ENCODE measurements around the gene DBN1. TPM values are rescaled to one million over a fixed set of nuclear protein-coding genes. Genes with fewer than 3 reads are reported as not detected.
A peak's percentile ranks its signal among the peaks of the same experiment; 100 is the strongest.

Gene DBN1
- total and polyA plus RNA-seq, 2 donors (not counting 1 experiment from before 2014, with no cell fraction given): 1.4 to 1.9 TPM

- peak within 1 kb of the TSS; percentile 82 to 96 for H3K27ac ChIP-seq (ENCODE audit: low read length in 2 of 2)
- Mint-ChIP-seq H3K27ac (peak within 1 kb of the TSS; percentile 97), H3K27me3 (no peaks in the 10 kb centered on the region), H3K4me3 (peak within 1 kb of the TSS; percentile 94), H3K9me3 (ENCODE audit: insufficient read depth) (no peaks in the 10 kb centered on the region), H3K4me1 (peaks cover 56% of the 10 kb centered on the region)
- TF ChIP-seq CTCF (IDR thresholded peaks at IDR 0.05) (no peak), EZH2 (IDR thresholded peaks at IDR 0.05; ENCODE audit: borderline replicate concordance, insufficient read depth, low read depth, low read length, poor library complexity, severe bottlenecking) (no peak)
- intact Hi-C loops (cut with micrococcal nuclease): loop anchor here (1.0 to 5.0 kb wide), 9 partner anchors 20 to 884 kb away; partner anchors contain the start of genes B4GALT7, LMAN2, PDLIM7 and PRR7
- H3K9ac ChIP-seq (ENCODE audit: low read length): peak within 1 kb of the TSS; percentile 82
- H3K36me3 ChIP-seq (replicated peaks in 1 of 2; ENCODE audit: control extremely low read depth in 1 of 2, control insufficient read depth in 1 of 2, extremely low read depth in 1 of 2, insufficient read depth in 2 of 2, low read length in 1 of 2): peaks cover 0 to 30% of the 10 kb centered on the region in 2 experiments
- under 1% methylated on average over 80 of the region's 82 CpGs for WGBS (ENCODE audit: insufficient coverage)
- peaks cover 39% of the 10 kb centered on the region for H3K79me2 ChIP-seq (ENCODE audit: control insufficient read depth, insufficient read depth, low read length)
- ATAC-seq (ENCODE audit: low read depth) (peak; percentile 2), DNase-seq (peak; percentile 84)
- H4K20me1 ChIP-seq (ENCODE audit: control insufficient read depth, insufficient read depth, low read length, poor library complexity, severe bottlenecking): peaks cover 40% of the 10 kb centered on the region
- H3K9me3 ChIP-seq (ENCODE audit: control extremely low read depth in 1 of 3, control insufficient read depth in 2 of 3, insufficient read depth in 1 of 3, low read length in 2 of 3): no peaks in the 10 kb centered on the region
- no peaks in the 10 kb centered on the region for H3K27me3 ChIP-seq (replicated peaks in 1 of 4; ENCODE audit: control extremely low read depth in 1 of 4, control insufficient read depth in 3 of 4, insufficient read depth in 4 of 4, low read length in 3 of 4)
- peaks cover 54 to 56% of the 10 kb centered on the region in 2 donors for H3K4me1 ChIP-seq (ENCODE audit: control insufficient read depth in 2 of 2, insufficient read depth in 2 of 2, low read length in 2 of 2)
- POLR2A ChIA-PET: interaction anchor here (0.6 to 2.6 kb wide), 14 partner anchors 17 to 1065 kb away, joined by 3 to 34 read pairs (median 4); partner anchors contain the start of genes DOK3 and PRR7
- peak within 1 kb of the TSS; percentile 68 to 88 (median 78) for H3K4me3 ChIP-seq (ENCODE audit: control extremely low read depth in 1 of 5, extremely low read depth in 1 of 5, insufficient read depth in 1 of 5, low read depth in 2 of 5, low read length in 4 of 5)
- peak within 1 kb of the TSS; percentile 95 for H2AFZ ChIP-seq (ENCODE audit: insufficient read depth, low read depth, low read length, poor library complexity, severe bottlenecking)
- CTCF ChIA-PET: interaction anchor here (0.9 to 12.4 kb wide), 7 partner anchors 10 to 112 kb away, joined by 3 to 152 read pairs (median 11); partner anchors contain the start of gene PRR7
- peak within 1 kb of the TSS; percentile 90 for H3K4me2 ChIP-seq (replicated peaks; ENCODE audit: low read depth, low read length, poor library complexity, severe bottlenecking)
These were observed 46.7 kb downstream of the DBN1 start, which contains the start of gene GRK6 for GRCh38 chr5:177426566-177427210. Gene GRK6, plus strand, starts transcription at chr5:177426676. Its CDS starts 170 bp downstream, at chr5:177426846.

Measured in B cell (primary cell).